Parathyroid adenoma (tissue), 2 donors: ENCODE data around the gene CLEC16A.

Experiments
- H2AFZ ChIP-seq: fragments of 300-600 bp; sonication (generic); one replicate; pipeline ENCODE4 v1.7.0; 2017; ENCODE audit warnings: antibody characterized with exemption, mild to moderate bottlenecking
- H3K27ac ChIP-seq: fragments of 300-600 bp; sonication (generic); one replicate; pipeline ENCODE4 v1.7.0; 2017
- H3K27me3 ChIP-seq: fragments of 300-600 bp; sonication (generic); one replicate; pipeline ENCODE4 v1.7.0; 2017; ENCODE audit warnings: low read length; ENCODE audit not compliant: control insufficient read depth, insufficient read depth
- H3K36me3 ChIP-seq: fragments of 300-600 bp; sonication (generic); one replicate; pipeline ENCODE4 v1.7.0; 2017; ENCODE audit warnings: low read length; ENCODE audit not compliant: control insufficient read depth, insufficient read depth
- H3K4me1 ChIP-seq: fragments of 300-600 bp; sonication (generic); one replicate; pipeline ENCODE4 v1.7.0; 2017; ENCODE audit warnings: control low read depth
- H3K4me2 ChIP-seq: fragments of 300-600 bp; sonication (generic); one replicate; pipeline ENCODE4 v1.7.0; 2017; ENCODE audit warnings: low read length
- H3K4me3 ChIP-seq: fragments of 300-600 bp; sonication (generic); one replicate; pipeline ENCODE4 v1.7.0; 2017; ENCODE audit warnings: low read depth, low read length
- H3K79me2 ChIP-seq: fragments of 300-600 bp; sonication (generic); one replicate; pipeline ENCODE4 v1.7.0; 2017; ENCODE audit warnings: control low read depth
- H3K9ac ChIP-seq: fragments of 300-600 bp; sonication (generic); one replicate; pipeline ENCODE4 v1.7.0; 2017; ENCODE audit warnings: mild to moderate bottlenecking
- H3K9me3 ChIP-seq: fragments of 300-600 bp; sonication (generic); one replicate; pipeline ENCODE4 v1.7.0; 2017; ENCODE audit warnings: low read length; ENCODE audit not compliant: control insufficient read depth
- TF ChIP-seq, protein P1 (sequence below): fragments of 300-600 bp; sonication (generic); IDR thresholded peaks from one replicate; pipeline ENCODE4 v1.7.0; 2017; ENCODE audit warnings: antibody characterized with exemption, mild to moderate bottlenecking
- donor health status: primary hyperparathyroidism.

The CLEC16A gene

DNA sequence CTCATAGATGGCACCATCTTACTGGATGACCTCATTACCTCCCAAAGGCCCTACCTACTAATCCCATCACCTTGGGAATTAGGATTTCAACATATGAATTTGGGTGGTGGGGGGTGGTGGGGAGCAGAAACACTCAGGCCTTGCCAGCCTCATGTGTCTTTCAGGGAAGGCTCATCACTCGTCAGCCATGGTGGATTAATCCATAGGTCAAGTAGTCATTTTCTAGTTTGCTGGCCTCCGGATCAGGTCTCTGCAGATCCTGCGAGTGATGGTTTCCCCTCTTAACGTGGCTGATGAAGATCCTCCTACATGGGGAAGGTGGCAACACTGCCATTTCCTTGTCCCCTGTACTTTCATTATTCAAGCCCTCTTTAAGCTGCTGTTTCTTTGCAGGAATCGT lies 101.1 kb downstream of the CLEC16A start:
- Histone ChIP-seq H3K9ac (no peak overlapping the region), H3K4me1 (no peaks in the 10 kb centered on the region), H3K4me3 (no peak overlapping the region), H2AFZ (no peak overlapping the region), H3K27ac (no peak overlapping the region), H3K27me3 (no peaks in the 10 kb centered on the region), H3K9me3 (no peaks in the 10 kb centered on the region), H3K36me3 (no peaks in the 10 kb centered on the region), H3K79me2 (no peaks in the 10 kb centered on the region), H3K4me2 (no peak overlapping the region)
- TF ChIP-seq, protein P1, sequence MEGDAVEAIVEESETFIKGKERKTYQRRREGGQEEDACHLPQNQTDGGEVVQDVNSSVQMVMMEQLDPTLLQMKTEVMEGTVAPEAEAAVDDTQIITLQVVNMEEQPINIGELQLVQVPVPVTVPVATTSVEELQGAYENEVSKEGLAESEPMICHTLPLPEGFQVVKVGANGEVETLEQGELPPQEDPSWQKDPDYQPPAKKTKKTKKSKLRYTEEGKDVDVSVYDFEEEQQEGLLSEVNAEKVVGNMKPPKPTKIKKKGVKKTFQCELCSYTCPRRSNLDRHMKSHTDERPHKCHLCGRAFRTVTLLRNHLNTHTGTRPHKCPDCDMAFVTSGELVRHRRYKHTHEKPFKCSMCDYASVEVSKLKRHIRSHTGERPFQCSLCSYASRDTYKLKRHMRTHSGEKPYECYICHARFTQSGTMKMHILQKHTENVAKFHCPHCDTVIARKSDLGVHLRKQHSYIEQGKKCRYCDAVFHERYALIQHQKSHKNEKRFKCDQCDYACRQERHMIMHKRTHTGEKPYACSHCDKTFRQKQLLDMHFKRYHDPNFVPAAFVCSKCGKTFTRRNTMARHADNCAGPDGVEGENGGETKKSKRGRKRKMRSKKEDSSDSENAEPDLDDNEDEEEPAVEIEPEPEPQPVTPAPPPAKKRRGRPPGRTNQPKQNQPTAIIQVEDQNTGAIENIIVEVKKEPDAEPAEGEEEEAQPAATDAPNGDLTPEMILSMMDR = no peak

DNA sequence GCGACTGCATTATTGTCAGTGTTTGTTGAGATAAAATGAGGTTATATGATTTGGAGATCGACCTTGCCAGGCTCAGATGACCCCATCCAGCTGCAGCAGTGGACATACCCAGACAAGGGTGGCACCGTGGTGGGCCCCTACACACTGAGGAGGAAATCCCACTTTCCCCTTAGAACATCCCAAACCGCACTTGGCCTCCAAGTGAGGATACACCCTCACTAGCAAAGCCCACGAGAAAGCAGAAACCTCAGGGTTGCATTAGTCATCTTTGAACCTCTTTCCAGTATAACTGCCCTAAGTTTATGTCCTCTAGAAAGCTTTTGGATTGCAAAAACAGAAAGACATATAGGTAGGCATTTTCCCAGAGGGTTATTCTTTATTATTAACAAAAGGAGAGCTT lies 101.5 kb downstream of the CLEC16A start:
- Histone ChIP-seq H3K79me2 (no peaks in the 10 kb centered on the region), H3K9ac (no peak overlapping the region), H3K4me3 (no peak overlapping the region), H3K36me3 (no peaks in the 10 kb centered on the region), H3K4me2 (no peak overlapping the region), H3K9me3 (no peaks in the 10 kb centered on the region), H2AFZ (no peak overlapping the region), H3K27me3 (no peaks in the 10 kb centered on the region), H3K27ac (no peak overlapping the region), H3K4me1 (no peaks in the 10 kb centered on the region)
- TF ChIP-seq, protein P1 = no peak

DNA sequence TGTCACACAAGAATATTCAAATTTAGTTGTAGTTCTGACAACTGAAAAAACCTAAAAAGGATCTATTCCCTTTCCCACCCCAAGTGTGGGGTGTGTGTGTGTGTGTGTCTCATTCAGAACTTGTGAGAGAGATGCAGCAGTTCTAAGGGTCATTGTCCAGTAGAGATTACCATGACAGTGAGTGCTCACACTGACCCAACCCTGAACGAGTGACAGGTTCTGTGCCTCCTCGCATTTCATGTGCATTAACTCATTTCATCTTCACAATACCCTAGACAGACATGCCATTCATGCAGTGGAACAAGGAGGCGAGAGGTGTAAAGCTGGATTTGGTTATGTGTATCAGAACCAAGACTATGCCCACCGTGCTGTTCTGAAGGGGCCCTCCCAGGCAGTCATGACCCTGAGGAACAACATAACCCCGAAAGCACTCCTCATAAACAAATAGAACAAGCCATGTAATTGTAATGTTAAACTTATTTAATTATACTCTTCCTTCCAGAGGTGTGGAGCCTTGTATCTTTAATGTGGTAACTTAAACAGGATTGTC lies 102.1 kb downstream of the CLEC16A start:
- Histone ChIP-seq H3K4me2 (no peak overlapping the region), H3K27me3 (no peaks in the 10 kb centered on the region), H3K4me3 (no peak overlapping the region), H3K4me1 (no peaks in the 10 kb centered on the region), H3K9ac (no peak overlapping the region), H3K36me3 (no peaks in the 10 kb centered on the region), H3K79me2 (no peaks in the 10 kb centered on the region), H3K9me3 (no peaks in the 10 kb centered on the region), H3K27ac (no peak overlapping the region), H2AFZ (no peak overlapping the region)
- TF ChIP-seq, protein P1 = no peak

DNA sequence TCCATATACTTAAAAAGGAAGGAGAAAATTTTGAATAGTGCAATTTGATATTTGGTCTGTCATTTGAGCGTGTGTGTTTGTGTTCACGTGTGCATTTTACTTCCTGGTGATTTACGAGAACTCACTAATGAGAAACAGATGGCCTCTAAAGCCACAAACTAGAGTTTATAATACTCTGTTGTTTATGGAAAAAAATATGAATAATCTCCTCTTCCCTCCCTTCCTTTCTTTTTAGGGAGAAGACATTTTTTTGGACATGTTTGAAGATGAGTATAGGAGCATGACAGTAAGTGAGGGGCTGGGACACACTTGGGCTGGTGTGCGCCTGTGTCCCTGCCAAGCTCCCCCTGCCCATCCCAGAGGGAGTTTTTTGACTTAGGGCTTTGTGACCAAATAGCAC lies 102.7 kb downstream of the CLEC16A start:
- Histone ChIP-seq H3K27me3 (no peaks in the 10 kb centered on the region), H3K27ac (no peak overlapping the region), H3K4me1 (no peaks in the 10 kb centered on the region), H2AFZ (no peak overlapping the region), H3K4me3 (no peak overlapping the region), H3K9ac (no peak overlapping the region), H3K36me3 (no peaks in the 10 kb centered on the region), H3K9me3 (no peaks in the 10 kb centered on the region), H3K79me2 (no peaks in the 10 kb centered on the region), H3K4me2 (no peak overlapping the region)
- TF ChIP-seq, protein P1 = no peak
